HepG2 (cell line): ENCODE results near the gene KIRREL3. TPM values are rescaled to one million over a fixed set of nuclear protein-coding genes. Genes with fewer than 3 reads are reported as not detected.
A peak's percentile ranks its signal among the peaks of the same experiment; 100 is the strongest.

Experiments
- ATAC-seq: fragments of 200-7000 bp; cut with Tn5 transposase; 3 replicates; pipeline ENCODE4 v1.9.1; 2020; ENCODE audit warnings: mild to moderate bottlenecking, moderate library complexity
- BruUV-seq: library from RNA; stranded (reverse); fragments of 400-500 nt; replicated peaks from 2 replicates; lab custom pipeline; 2021; lab: Mats Ljungman, UMichigan
- CTCF ChIA-PET: fragments of 300-600 bp; formaldehyde crosslinking; extraction: SDS; loops from one replicate; lab custom pipeline; 2021; ENCODE audit warnings: low total read pairs, inconsistent platforms, low intra/inter-chr PET ratio; lab: Yijun Ruan, JAX
- POLR2A ChIA-PET: fragments of 350-600 bp; sonication (Branson Sonifier 250); formaldehyde crosslinking; loops from one replicate; lab custom pipeline; 2020; ENCODE audit warnings: antibody characterized with exemption, inconsistent platforms; lab: Yijun Ruan, JAX
- DNase-seq: peaks from one replicate; pipeline ENCODE4 v3.0.0-alpha.2; 2015; ENCODE audit warnings: low spot score
- FAIRE-seq: peaks from 3 replicates; lab custom pipeline; 2011; peaks lifted over from hg19 to GRCh38; lab: Jason Lieb, UNC
- H2AFZ ChIP-seq: one replicate; pipeline ENCODE4 v1.6.1; 2011; ENCODE audit warnings: low read length, inconsistent platforms
- H3K27ac ChIP-seq: fragments of 300-600 bp; 3 replicates; pipeline ENCODE4 v1.8.0; 2011; ENCODE audit warnings: mixed run types, mild to moderate bottlenecking, mixed read lengths, low read length, inconsistent platforms; ENCODE audit not compliant: insufficient read depth; ENCODE audit errors: extremely low read length
- H3K27me3 ChIP-seq, 2 experiments: fragments of 200-600 bp in 1 of 2; 2 replicates in 1 of 2; 3 replicates in 1 of 2; pipeline versions ENCODE4 v1.6.0 to v1.8.0; 2011; ENCODE audit warnings: low read length in 2 of 2, mild to moderate bottlenecking in 2 of 2, moderate library complexity in 2 of 2, inconsistent platforms in 1 of 2; ENCODE audit not compliant: insufficient read depth in 2 of 2, control insufficient read depth in 1 of 2
- H3K36me3 ChIP-seq, 2 experiments: fragments of 200-600 bp in 1 of 2; replicated peaks in 1 of 2; 2 replicates in 1 of 2; 3 replicates in 1 of 2; pipeline versions ENCODE4 v1.5.1 to v1.8.0; 2011; ENCODE audit warnings: low read length in 2 of 2, inconsistent platforms in 1 of 2; ENCODE audit not compliant: insufficient read depth in 2 of 2, control insufficient read depth in 1 of 2
- H3K4me1 ChIP-seq: 2 replicates; pipeline ENCODE4 v1.5.1; 2012; ENCODE audit warnings: low read length, inconsistent platforms; ENCODE audit not compliant: insufficient read depth
- H3K4me2 ChIP-seq: 2 replicates; pipeline ENCODE4 v1.6.0; 2011; ENCODE audit warnings: low read depth, low read length, inconsistent platforms
- H3K4me3 ChIP-seq, 3 experiments: fragments of 200-600 bp in 1 of 3; sonication (generic), shearing (Covaris generic) in 1 of 3; replicated peaks in 1 of 3; 2 replicates each; pipeline ENCODE4 v1.5.1; 2011 to 2016; ENCODE audit warnings: low read length in 3 of 3, inconsistent platforms in 2 of 3, low read depth in 2 of 3, mild to moderate bottlenecking in 2 of 3, control low read depth in 1 of 3, mixed read lengths in 1 of 3; ENCODE audit not compliant: insufficient read depth in 1 of 3
- H3K79me2 ChIP-seq: one replicate; pipeline ENCODE4 v1.6.1; 2011; ENCODE audit warnings: low read length, inconsistent platforms; ENCODE audit not compliant: insufficient read depth
- H3K9ac ChIP-seq: 2 replicates; pipeline ENCODE4 v1.6.0; 2011; ENCODE audit warnings: mild to moderate bottlenecking, low read depth, low read length, inconsistent platforms; ENCODE audit not compliant: insufficient read depth
- H3K9me3 ChIP-seq: 2 replicates; pipeline ENCODE4 v1.5.1; 2012; ENCODE audit warnings: mild to moderate bottlenecking, low read length
- H4K20me1 ChIP-seq: 2 replicates; pipeline ENCODE4 v1.6.0; 2011; ENCODE audit warnings: inconsistent platforms, mild to moderate bottlenecking, low read length, moderate library complexity; ENCODE audit not compliant: insufficient read depth
- SMC3 ChIP-seq: IDR thresholded peaks from 2 replicates; pipeline ENCODE4 v1.6.1; 2011; ENCODE audit warnings: low read length, improper control_type of control experiment
- SP5 ChIP-seq: IDR thresholded peaks from 2 replicates; pipeline ENCODE4 v1.6.1; 2016; ENCODE audit warnings: low read depth, borderline replicate concordance
- STAG1 ChIP-seq: sonication (generic); formaldehyde crosslinking; IDR thresholded peaks from 2 replicates; pipeline ENCODE4 v1.4.0; 2020; ENCODE audit warnings: missing genetic modification reagents
- TBX3 ChIP-seq: fragments of 450-650 bp; IDR thresholded peaks from 2 replicates; pipeline ENCODE4 v1.6.1; 2017; ENCODE audit warnings: antibody characterized with exemption, mild to moderate bottlenecking, inconsistent platforms, borderline replicate concordance
- ZKSCAN1 ChIP-seq: fragments of 150-350 bp; IDR thresholded peaks from 2 replicates; pipeline ENCODE4 v1.6.1; 2014; ENCODE audit warnings: low read length
- WGBS: methylation state at CpG from one replicate; pipeline ENCODE4 v1.1.6; 2017; ENCODE audit warnings: low lambda C conversion rate; 5-methylcytosine and 5-hydroxymethylcytosine counted together
- in situ Hi-C: cut with HindIII; loops from 2 replicates; pipeline ENCODE4 v1.10.0; 2017; ENCODE audit warnings: low pct_unique_long_range_greater_than_20kb; ENCODE audit not compliant: extremely low pct_ligation_motif_present
- intact Hi-C: fragments of 100-400 bp; cut with micrococcal nuclease; formaldehyde crosslinking; loops from one replicate; pipeline ENCODE4 v1.10.0; 2022; ENCODE audit not compliant: unreplicated experiment
- polyA plus RNA-seq, 8 experiments: library from polyadenylated mRNA; depleted of rRNA in 3 of 8; stranded (reverse) in 7 of 8; unstranded in 1 of 8; fragments of >200 nt; fragmentation: Illumina TruSeq in 4 of 8; extraction: Trizol in 4 of 8; gene quantifications; 2 replicates each; pipeline versions ENCODE4 v1.2.1 to v1.2.3, GENCODE V29; 2011 to 2016; ENCODE audit warnings: low read depth in 4 of 8, missing spikeins in 1 of 8, mixed read lengths in 1 of 8; ENCODE audit not compliant: insufficient read depth in 1 of 8
- total RNA-seq, 5 experiments: library from RNA; depleted of rRNA; stranded (reverse); fragments of >200 nt; fragmentation: Illumina TruSeq; extraction: Trizol; gene quantifications; 2 replicates each; pipeline ENCODE4 v1.2.3, GENCODE V29; 2016; ENCODE audit warnings: low read depth in 1 of 5
- TF ChIP-seq, protein P1 (sequence below): sonication (generic); formaldehyde crosslinking; IDR thresholded peaks from 2 replicates; pipeline ENCODE4 v1.5.0; 2020; ENCODE audit warnings: mild to moderate bottlenecking, missing genetic modification reagents, moderate library complexity
- TF ChIP-seq, protein P2 (sequence below): sonication (generic); formaldehyde crosslinking; IDR thresholded peaks from 2 replicates; pipeline ENCODE4 v1.4.0; 2020; ENCODE audit warnings: missing genetic modification reagents

KIRREL3 gene
- total and polyA plus RNA-seq, 2 of the 13 experiments (the other 11 are each of a cell fraction or from before 2014, with no cell fraction given), result not detected

- H3K9ac ChIP-seq, result no peak overlapping the region
- intact Hi-C loops, result loop anchor here (1.0 to 5.0 kb wide), 2 partner anchors 274 to 631 kb away; no protein-coding TSS in a partner anchor
- no peak overlapping the region for H3K4me3 ChIP-seq
- in situ Hi-C loops, result loop anchor here (5.0 kb wide), 1 partner anchor 276 kb away; no protein-coding TSS in a partner anchor
- H3K4me2 ChIP-seq, result no peak overlapping the region
- H3K36me3 ChIP-seq, result no peaks in the 10 kb centered on the region
- no TSS peak for BruUV-seq
- CTCF ChIA-PET, result interaction anchor here (0.8 to 1.7 kb wide), 3 partner anchors 271 to 358 kb away, joined by 4 to 14 read pairs (median 5); no protein-coding TSS in a partner anchor
- H3K79me2 ChIP-seq, result no peaks in the 10 kb centered on the region
- no peaks in the 10 kb centered on the region for H3K9me3 ChIP-seq
- POLR2A ChIA-PET, result no interaction called here
- FAIRE-seq (peak; percentile 49), DNase-seq (peak; percentile 3), ATAC-seq (peak; percentile 75)
- H3K4me1 ChIP-seq, result no peaks in the 10 kb centered on the region
- H3K27ac ChIP-seq, result no peak overlapping the region
- WGBS, result 8% methylated on average over 4 of the region's 4 CpGs
- H3K27me3 ChIP-seq, result peaks cover 1 to 27% of the 10 kb centered on the region in 2 experiments; a peak in 4 of 5 replicates
- H2AFZ ChIP-seq, result no peak overlapping the region
- H4K20me1 ChIP-seq, result no peaks in the 10 kb centered on the region
- TF ChIP-seq STAG1 (CRISPR knock-in tag), result peak; percentile 68
- no peak for TF ChIP-seq SP5 (CRISPR knock-in tag)
- TF ChIP-seq, protein P1, sequence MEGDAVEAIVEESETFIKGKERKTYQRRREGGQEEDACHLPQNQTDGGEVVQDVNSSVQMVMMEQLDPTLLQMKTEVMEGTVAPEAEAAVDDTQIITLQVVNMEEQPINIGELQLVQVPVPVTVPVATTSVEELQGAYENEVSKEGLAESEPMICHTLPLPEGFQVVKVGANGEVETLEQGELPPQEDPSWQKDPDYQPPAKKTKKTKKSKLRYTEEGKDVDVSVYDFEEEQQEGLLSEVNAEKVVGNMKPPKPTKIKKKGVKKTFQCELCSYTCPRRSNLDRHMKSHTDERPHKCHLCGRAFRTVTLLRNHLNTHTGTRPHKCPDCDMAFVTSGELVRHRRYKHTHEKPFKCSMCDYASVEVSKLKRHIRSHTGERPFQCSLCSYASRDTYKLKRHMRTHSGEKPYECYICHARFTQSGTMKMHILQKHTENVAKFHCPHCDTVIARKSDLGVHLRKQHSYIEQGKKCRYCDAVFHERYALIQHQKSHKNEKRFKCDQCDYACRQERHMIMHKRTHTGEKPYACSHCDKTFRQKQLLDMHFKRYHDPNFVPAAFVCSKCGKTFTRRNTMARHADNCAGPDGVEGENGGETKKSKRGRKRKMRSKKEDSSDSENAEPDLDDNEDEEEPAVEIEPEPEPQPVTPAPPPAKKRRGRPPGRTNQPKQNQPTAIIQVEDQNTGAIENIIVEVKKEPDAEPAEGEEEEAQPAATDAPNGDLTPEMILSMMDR, result peak; percentile 68
- no peak for TF ChIP-seq ZKSCAN1
- no peak for TF ChIP-seq TBX3
- TF ChIP-seq SMC3, result peak; percentile 67; the same call in 1 of the 2 replicates
- TF ChIP-seq, protein P2, sequence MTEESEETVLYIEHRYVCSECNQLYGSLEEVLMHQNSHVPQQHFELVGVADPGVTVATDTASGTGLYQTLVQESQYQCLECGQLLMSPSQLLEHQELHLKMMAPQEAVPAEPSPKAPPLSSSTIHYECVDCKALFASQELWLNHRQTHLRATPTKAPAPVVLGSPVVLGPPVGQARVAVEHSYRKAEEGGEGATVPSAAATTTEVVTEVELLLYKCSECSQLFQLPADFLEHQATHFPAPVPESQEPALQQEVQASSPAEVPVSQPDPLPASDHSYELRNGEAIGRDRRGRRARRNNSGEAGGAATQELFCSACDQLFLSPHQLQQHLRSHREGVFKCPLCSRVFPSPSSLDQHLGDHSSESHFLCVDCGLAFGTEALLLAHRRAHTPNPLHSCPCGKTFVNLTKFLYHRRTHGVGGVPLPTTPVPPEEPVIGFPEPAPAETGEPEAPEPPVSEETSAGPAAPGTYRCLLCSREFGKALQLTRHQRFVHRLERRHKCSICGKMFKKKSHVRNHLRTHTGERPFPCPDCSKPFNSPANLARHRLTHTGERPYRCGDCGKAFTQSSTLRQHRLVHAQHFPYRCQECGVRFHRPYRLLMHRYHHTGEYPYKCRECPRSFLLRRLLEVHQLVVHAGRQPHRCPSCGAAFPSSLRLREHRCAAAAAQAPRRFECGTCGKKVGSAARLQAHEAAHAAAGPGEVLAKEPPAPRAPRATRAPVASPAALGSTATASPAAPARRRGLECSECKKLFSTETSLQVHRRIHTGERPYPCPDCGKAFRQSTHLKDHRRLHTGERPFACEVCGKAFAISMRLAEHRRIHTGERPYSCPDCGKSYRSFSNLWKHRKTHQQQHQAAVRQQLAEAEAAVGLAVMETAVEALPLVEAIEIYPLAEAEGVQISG (CRISPR knock-in tag), result peak; percentile 80
Observed at GRCh38 chr11:126716456-126717083, 284.0 kb downstream of the KIRREL3 start.
